Fibroblast of the aortic adventitia (primary cell): Measurements from ENCODE around the gene ZHX3. TPM values are rescaled to one million over a fixed set of nuclear protein-coding genes. Genes with fewer than 3 reads are reported as not detected.
A peak's percentile ranks its signal among the peaks of the same experiment; 100 is the strongest.

Experiments used
- DNase-seq: peaks from one replicate; pipeline ENCODE4 v3.0.0-alpha.2; 2010; ENCODE audit warnings: low read depth
- H3K4me3 ChIP-seq: 2 replicates; pipeline ENCODE4 v1.5.1; 2011; ENCODE audit warnings: low read depth, mild to moderate bottlenecking, control low read depth, low read length, moderate library complexity
- CTCF ChIP-seq: IDR thresholded peaks from 2 replicates; pipeline ENCODE4 v1.5.1; 2011; ENCODE audit warnings: mild to moderate bottlenecking, low read length, control low read depth, inconsistent platforms; ENCODE audit not compliant: insufficient read depth
- total RNA-seq: library from RNA; depleted of rRNA; stranded (reverse); fragments of >200 nt; gene quantifications from 2 replicates; pipeline ENCODE4 v1.2.3, GENCODE V29; 2012; ENCODE audit warnings: low replicate concordance

The ZHX3 gene
- total RNA-seq, 1 donor: 47.2 TPM

- no peak overlapping the region for H3K4me3 ChIP-seq
- no peak for TF ChIP-seq CTCF
- DNase-seq: peak; percentile 27
Observed at GRCh38 chr20:41304424-41305079, 13.0 kb downstream of the ZHX3 start.

GRCh38 chr20:41304002-41304401, 13.5 kb downstream of the ZHX3 start:
- H3K4me3 ChIP-seq: no peak overlapping the region
- TF ChIP-seq CTCF: no peak
- DNase-seq: no peak

- no peak for DNase-seq
- H3K4me3 ChIP-seq: no peak overlapping the region
- no peak for TF ChIP-seq CTCF
Observed at GRCh38 chr20:41300886-41301285, 16.6 kb downstream of the ZHX3 start.

- TF ChIP-seq CTCF: no peak
- DNase-seq: no peak
- H3K4me3 ChIP-seq: no peak overlapping the region
Observed at GRCh38 chr20:41300383-41300782, 17.1 kb downstream of the ZHX3 start.

- H3K4me3 ChIP-seq: no peak overlapping the region
- no peak for TF ChIP-seq CTCF
- no peak for DNase-seq
Observed at GRCh38 chr20:41299899-41300298, 17.6 kb downstream of the ZHX3 start.

GRCh38 chr20:41293269-41294037, 24.1 kb downstream of the ZHX3 start:
- TF ChIP-seq CTCF: no peak
- no peak overlapping the region for H3K4me3 ChIP-seq
- DNase-seq: peak; percentile 66
